ENCODE measurements around the gene STK24. TPM values are rescaled to one million over a fixed set of nuclear protein-coding genes. Genes with fewer than 3 reads are reported as not detected.

The STK24 gene
- total RNA-seq, 4 donors from 2014 or later, result 28.7 to 68.4 (median 49.4) TPM

- no peak for TF ChIP-seq CTCF (IDR thresholded peaks at IDR 0.05 in 4 of 5, conservative IDR thresholded peaks at IDR 0.05 in 1 of 5)
- no peak for TF ChIP-seq POLR2A (IDR thresholded peaks at IDR 0.05)
- in situ Hi-C loops (cut with MboI; ENCODE audit: low sequenced_read_pairs in 4 of 4), result loop anchor here in 2 of 4 donors (10.0 kb wide), 1 partner anchor 94 kb away; the partner anchor contains the start of gene STK24 (in 2 of the 2)
- DNase-seq (no peak), ATAC-seq (no peak)
- Histone ChIP-seq H3K4me3 (no peak overlapping the region), H3K4me1 (peaks cover 68 to 83% of the 10 kb centered on the region in 2 donors), H3K27me3 (no peaks in the 10 kb centered on the region), H3K27ac (peak overlapping the region; percentile 52 to 86 (median 84)), H3K9me3 (no peaks in the 10 kb centered on the region), H3K36me3 (no peaks in the 10 kb centered on the region)
- intact Hi-C loops (cut with DNase I; ENCODE audit: low total_unique reads), result loop anchor here (2.0 to 5.0 kb wide), 2 partner anchors 109 to 172 kb away; no protein-coding TSS in a partner anchor
Observed at GRCh38 chr13:98480915-98481877, 95.7 kb downstream of the STK24 start.

- Histone ChIP-seq H3K4me3 (no peak overlapping the region), H3K27me3 (no peaks in the 10 kb centered on the region), H3K4me1 (peaks cover 56 to 71% of the 10 kb centered on the region in 2 donors), H3K36me3 (peaks cover 0 to 6% of the 10 kb centered on the region in 2 donors), H3K27ac (no peak overlapping the region), H3K9me3 (no peaks in the 10 kb centered on the region)
- intact Hi-C loops (cut with DNase I; ENCODE audit: low total_unique reads), result loop anchor here (2.0 to 5.0 kb wide), 2 partner anchors 107 to 173 kb away; no protein-coding TSS in a partner anchor
- DNase-seq (no peak), ATAC-seq (no peak)
- TF ChIP-seq POLR2A (IDR thresholded peaks at IDR 0.05) (no peak), CTCF (IDR thresholded peaks at IDR 0.05 in 4 of 5, conservative IDR thresholded peaks at IDR 0.05 in 1 of 5) (no peak)
- in situ Hi-C loops (cut with MboI; ENCODE audit: low sequenced_read_pairs in 4 of 4), result loop anchor here in 2 of 4 donors (10.0 kb wide), 1 partner anchor 95 kb away; the partner anchor contains the start of gene STK24 (in 2 of the 2)
Observed at GRCh38 chr13:98479496-98480003, 97.4 kb downstream of the STK24 start.

GRCh38 chr13:98478189-98479129, 98.4 kb downstream of the STK24 start:
- Histone ChIP-seq H3K27ac (no peak overlapping the region), H3K4me3 (no peak overlapping the region), H3K4me1 (peaks cover 48 to 62% of the 10 kb centered on the region in 2 donors), H3K9me3 (no peaks in the 10 kb centered on the region), H3K27me3 (no peaks in the 10 kb centered on the region), H3K36me3 (peaks cover 0 to 9% of the 10 kb centered on the region in 2 donors)
- DNase-seq (no peak), ATAC-seq (no peak)
- no peak for TF ChIP-seq CTCF (IDR thresholded peaks at IDR 0.05 in 4 of 5, conservative IDR thresholded peaks at IDR 0.05 in 1 of 5)
- no peak for TF ChIP-seq POLR2A (IDR thresholded peaks at IDR 0.05)
- in situ Hi-C loops (cut with MboI; ENCODE audit: low sequenced_read_pairs in 4 of 4), result no loop called here
- intact Hi-C loops (cut with DNase I; ENCODE audit: low total_unique reads), result no loop called here

GRCh38 chr13:98476538-98476966, 100.4 kb downstream of the STK24 start:
- H3K27ac ChIP-seq, result peak overlapping the region in 1 of 4 donors; percentile 29
- no peak overlapping the region for H3K4me3 ChIP-seq
- no peaks in the 10 kb centered on the region for H3K27me3 ChIP-seq
- peaks cover 0 to 13% of the 10 kb centered on the region in 2 donors for H3K36me3 ChIP-seq
- no peaks in the 10 kb centered on the region for H3K9me3 ChIP-seq
- TF ChIP-seq POLR2A (IDR thresholded peaks at IDR 0.05) (no peak), CTCF (IDR thresholded peaks at IDR 0.05 in 4 of 5, conservative IDR thresholded peaks at IDR 0.05 in 1 of 5) (no peak)
- intact Hi-C loops (cut with DNase I; ENCODE audit: low total_unique reads) (no loop called here), in situ Hi-C loops (cut with MboI; ENCODE audit: low sequenced_read_pairs in 4 of 4) (no loop called here)
- H3K4me1 ChIP-seq, result peaks cover 29 to 42% of the 10 kb centered on the region in 2 donors
- DNase-seq (no peak), ATAC-seq (peak; percentile 24 to 26)

Data from gastrocnemius medialis (tissue), 4 donors.